Body of pancreas (tissue), 4 donors: Measurements from ENCODE around the gene PLA2G4E. TPM values are rescaled to one million over a fixed set of nuclear protein-coding genes. Genes with fewer than 3 reads are reported as not detected.

Source experiments
- ATAC-seq: fragments of 150-250 bp; one replicate; pipeline ENCODE4 v1.9.1; 2016
- DNase-seq, 4 donors: peaks; one replicate each; pipeline ENCODE4 v3.0.0-alpha.2; 2019
- H3K27ac ChIP-seq, 4 donors: fragments of 200-600 bp; sonication (generic); 1 replicate in 3 of 4; 2 replicates in 1 of 4; pipeline versions ENCODE4 v1.5.1 to v1.6.1; 2016 to 2019; ENCODE audit warnings: mild to moderate bottlenecking in 1 of 4, mixed read lengths in 1 of 4, moderate library complexity in 1 of 4
- H3K27me3 ChIP-seq, 2 donors: fragments of 200-600 bp; sonication (generic); one replicate each; pipeline ENCODE4 v1.6.0; 2016; ENCODE audit warnings: mild to moderate bottlenecking in 1 of 2
- H3K36me3 ChIP-seq, 2 donors: fragments of 200-600 bp; sonication (generic); replicated peaks in 1 of 2; 2 replicates each; pipeline ENCODE4 v1.5.1; 2016; ENCODE audit warnings: low read depth in 2 of 2; ENCODE audit not compliant: insufficient read depth in 1 of 2
- H3K4me1 ChIP-seq: fragments of 200-600 bp; sonication (generic); one replicate; pipeline ENCODE4 v1.6.0; 2016
- H3K4me3 ChIP-seq, 2 donors: fragments of 200-600 bp; sonication (generic); 1 replicate in 1 of 2; 2 replicates in 1 of 2; pipeline ENCODE4 v1.5.1; 2016 to 2019
- H3K9me3 ChIP-seq, 3 donors: fragments of 200-600 bp; sonication (generic); 1 replicate in 2 of 3; 2 replicates in 1 of 3; pipeline ENCODE4 v1.5.1; 2016
- POLR2A ChIP-seq, 3 donors: fragments of 450-650 bp; IDR thresholded peaks; one replicate each; pipeline ENCODE4 v1.6.1; 2016; ENCODE audit warnings: antibody characterized with exemption in 3 of 3, mild to moderate bottlenecking in 2 of 3
- whole genome bisulfite sequencing, 2 donors: methylation state at CpG; one replicate each; pipeline ENCODE4 v1.1.5; 2017; 5-methylcytosine and 5-hydroxymethylcytosine counted together
- intact Hi-C: fragments of 100-400 bp; cut with DNase I; formaldehyde crosslinking; loops from one replicate; pipeline ENCODE4 v1.15.1; 2023
- total RNA-seq, 2 donors: library from RNA; depleted of rRNA; stranded (reverse); fragments of >200 nt; gene quantifications; one replicate each; pipeline ENCODE4 v1.1.0, GENCODE V29; 2016
- TF ChIP-seq, protein P1 (sequence below), 7 experiments: fragments of 450-650 bp in 4 of 7; fragments of 200-600 bp in 3 of 7; sonication (generic) in 3 of 7; IDR thresholded peaks; one replicate each; pipeline ENCODE4 v1.5.1; 2016 to 2019; ENCODE audit warnings: antibody characterized with exemption in 7 of 7

PLA2G4E gene
- total RNA-seq, 2 donors from 2014 or later: not detected

GRCh38 chr15:41971895-41972252 is 49.0 kb downstream of the PLA2G4E start:
- ATAC-seq: peak; percentile 31
- Histone ChIP-seq H3K27me3 (no peaks in the 10 kb centered on the region), H3K27ac (peak overlapping the region; percentile 93 to 99 (median 98)), H3K36me3 (no peaks in the 10 kb centered on the region), H3K9me3 (no peaks in the 10 kb centered on the region), H3K4me3 (peak overlapping the region; percentile 63 to 68), H3K4me1 (peaks cover 34% of the 10 kb centered on the region)
- 0% methylated on average over 36 of the region's 46 CpGs; no CpG with 5 or more reads in 1 of the 2 donors for WGBS, 2 donors
- intact Hi-C loops: loop anchor here (10.0 kb wide), 1 partner anchor 47 kb away; no protein-coding TSS in a partner anchor
- no peak for TF ChIP-seq POLR2A (IDR thresholded peaks at IDR 0.05)
- TF ChIP-seq, protein P1, sequence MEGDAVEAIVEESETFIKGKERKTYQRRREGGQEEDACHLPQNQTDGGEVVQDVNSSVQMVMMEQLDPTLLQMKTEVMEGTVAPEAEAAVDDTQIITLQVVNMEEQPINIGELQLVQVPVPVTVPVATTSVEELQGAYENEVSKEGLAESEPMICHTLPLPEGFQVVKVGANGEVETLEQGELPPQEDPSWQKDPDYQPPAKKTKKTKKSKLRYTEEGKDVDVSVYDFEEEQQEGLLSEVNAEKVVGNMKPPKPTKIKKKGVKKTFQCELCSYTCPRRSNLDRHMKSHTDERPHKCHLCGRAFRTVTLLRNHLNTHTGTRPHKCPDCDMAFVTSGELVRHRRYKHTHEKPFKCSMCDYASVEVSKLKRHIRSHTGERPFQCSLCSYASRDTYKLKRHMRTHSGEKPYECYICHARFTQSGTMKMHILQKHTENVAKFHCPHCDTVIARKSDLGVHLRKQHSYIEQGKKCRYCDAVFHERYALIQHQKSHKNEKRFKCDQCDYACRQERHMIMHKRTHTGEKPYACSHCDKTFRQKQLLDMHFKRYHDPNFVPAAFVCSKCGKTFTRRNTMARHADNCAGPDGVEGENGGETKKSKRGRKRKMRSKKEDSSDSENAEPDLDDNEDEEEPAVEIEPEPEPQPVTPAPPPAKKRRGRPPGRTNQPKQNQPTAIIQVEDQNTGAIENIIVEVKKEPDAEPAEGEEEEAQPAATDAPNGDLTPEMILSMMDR (IDR thresholded peaks at IDR 0.05): no peak
- DNase-seq: peak in 1 of 4 donors; percentile 22

- peak; percentile 65 to 79 (median 77) for DNase-seq
- H3K27ac ChIP-seq: peak overlapping the region; percentile 93 to 99 (median 98)
- H3K4me1 ChIP-seq: peaks cover 40% of the 10 kb centered on the region
- no peaks in the 10 kb centered on the region for H3K9me3 ChIP-seq
- H3K4me3 ChIP-seq: peak overlapping the region; percentile 63 to 68
- intact Hi-C loops: loop anchor here (10.0 kb wide), 1 partner anchor 46 kb away; no protein-coding TSS in a partner anchor
- 1 to 2% methylated on average over 13 to 16 of the region's 16 CpGs for WGBS, 2 donors
- ATAC-seq: peak; percentile 48
- no peaks in the 10 kb centered on the region for H3K36me3 ChIP-seq
- H3K27me3 ChIP-seq: no peaks in the 10 kb centered on the region
- TF ChIP-seq, protein P1 (IDR thresholded peaks at IDR 0.05): peak in 4 of 7 experiments; percentile 13 to 30 (median 24)
- TF ChIP-seq POLR2A (IDR thresholded peaks at IDR 0.05): peak; percentile 49 to 87 (median 85)
Observed at GRCh38 chr15:41971089-41971894, 49.5 kb downstream of the PLA2G4E start.

DNA sequence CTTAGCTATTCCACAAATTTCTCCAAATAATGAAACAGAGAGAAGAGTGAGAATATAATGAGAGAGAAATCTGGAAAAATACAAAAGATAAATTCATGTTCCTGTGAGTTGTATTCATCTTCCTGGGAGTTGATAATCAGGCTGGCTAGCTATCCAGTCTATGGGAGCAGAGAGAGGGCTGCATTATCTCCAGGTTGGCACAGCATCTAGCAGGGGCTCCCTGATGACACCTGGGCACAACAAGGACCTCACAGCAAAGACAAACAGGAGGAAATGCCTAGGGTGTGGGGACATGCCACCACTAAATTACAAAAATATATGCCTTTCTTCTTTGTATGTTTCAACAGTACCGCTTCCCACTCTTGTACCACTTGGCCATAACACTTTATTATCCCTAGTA is 50.4 kb downstream of the PLA2G4E start:
- Histone ChIP-seq H3K4me3 (no peak overlapping the region), H3K9me3 (no peaks in the 10 kb centered on the region), H3K27ac (peak overlapping the region in 3 of 4 donors; percentile 66 to 98 (median 93)), H3K36me3 (no peaks in the 10 kb centered on the region), H3K4me1 (peaks cover 47% of the 10 kb centered on the region), H3K27me3 (no peaks in the 10 kb centered on the region)
- TF ChIP-seq, protein P1 (IDR thresholded peaks at IDR 0.05): no peak
- TF ChIP-seq POLR2A (IDR thresholded peaks at IDR 0.05): no peak
- ATAC-seq (no peak), DNase-seq (no peak)
- intact Hi-C loops: loop anchor here (10.0 kb wide), 1 partner anchor 46 kb away; no protein-coding TSS in a partner anchor
- WGBS, 2 donors: 90 to 96% methylated on average over 1 of the region's 1 CpG

DNA sequence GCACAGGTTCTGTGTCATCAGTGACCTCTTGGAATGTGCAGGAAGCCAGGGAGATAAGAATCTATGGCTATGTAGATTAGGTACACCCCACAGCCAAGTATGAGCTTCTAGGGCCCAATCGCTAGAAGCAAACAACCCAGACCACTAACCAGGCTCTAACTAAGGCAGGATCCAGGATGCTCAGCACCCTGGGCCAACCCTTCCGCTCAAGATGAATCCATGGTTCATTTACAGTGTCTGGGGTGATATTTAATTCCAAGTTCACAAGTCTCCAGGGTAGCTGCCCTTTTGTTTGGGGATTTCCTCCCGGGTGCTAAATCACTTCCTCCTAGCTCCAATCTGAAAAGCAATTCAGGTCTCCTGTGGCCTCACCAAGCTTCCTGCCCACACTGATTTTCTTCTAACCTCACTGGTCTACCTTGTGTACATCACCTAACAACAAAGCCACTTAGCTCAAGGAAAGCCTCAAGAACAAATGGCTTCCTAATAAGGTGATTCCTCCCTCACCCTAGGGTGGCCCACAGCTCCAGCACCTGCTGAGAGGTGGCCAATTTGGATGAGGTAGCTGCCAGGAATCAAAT is 50.9 kb downstream of the PLA2G4E start:
- DNase-seq: no peak
- peak overlapping the region in 3 of 4 donors; percentile 66 to 98 (median 93) for H3K27ac ChIP-seq
- H3K9me3 ChIP-seq: no peaks in the 10 kb centered on the region
- no peak overlapping the region for H3K4me3 ChIP-seq
- H3K4me1 ChIP-seq: peaks cover 49% of the 10 kb centered on the region
- no peak for ATAC-seq
- H3K27me3 ChIP-seq: no peaks in the 10 kb centered on the region
- TF ChIP-seq, protein P1 (IDR thresholded peaks at IDR 0.05): no peak
- no peak for TF ChIP-seq POLR2A (IDR thresholded peaks at IDR 0.05)
- 60 to 66% methylated on average over 2 to 3 of the region's 3 CpGs for WGBS, 2 donors
- H3K36me3 ChIP-seq: no peaks in the 10 kb centered on the region
- intact Hi-C loops: loop anchor here (10.0 kb wide), 1 partner anchor 45 kb away; no protein-coding TSS in a partner anchor
